ENCODE measurements around the gene EVA1C. TPM values are rescaled to one million over a fixed set of nuclear protein-coding genes. Genes with fewer than 3 reads are reported as not detected.
"Not testable (repeated sequence)": the region's sequence is repeated elsewhere in the genome, so short reads cannot be mapped to it uniquely, and the experiment has no call there.

The EVA1C gene
- total RNA-seq, 6 donors from 2014 or later = 40.2 to 75.6 (median 55.7) TPM

GRCh38 chr21:32367158-32367557 is 45.3 kb upstream of the EVA1C start:
- ATAC-seq (ENCODE audit: low FRiP score in 2 of 2) (peak in 1 of 2 donors; percentile 63), DNase-seq (no peak)
- 100% methylated on average over 1 of the region's 1 CpG for WGBS, 2 donors
- TF ChIP-seq POLR2A (IDR thresholded peaks at IDR 0.05) (no peak), CTCF (IDR thresholded peaks at IDR 0.05) (no peak), POLR2AphosphoS5 (IDR thresholded peaks at IDR 0.05) (no peak), EP300 (IDR thresholded peaks at IDR 0.05) (no peak)
- H3K27me3 ChIP-seq = no peaks in the 10 kb centered on the region
- H3K4me3 ChIP-seq = no peak overlapping the region
- no peak overlapping the region for H3K27ac ChIP-seq
- peaks cover 2 to 11% (median 7%) of the 10 kb centered on the region in 4 donors for H3K4me1 ChIP-seq
- peaks cover 11 to 84% (median 46%) of the 10 kb centered on the region in 4 donors for H3K36me3 ChIP-seq
- no peaks in the 10 kb centered on the region for H3K9me3 ChIP-seq

DNA sequence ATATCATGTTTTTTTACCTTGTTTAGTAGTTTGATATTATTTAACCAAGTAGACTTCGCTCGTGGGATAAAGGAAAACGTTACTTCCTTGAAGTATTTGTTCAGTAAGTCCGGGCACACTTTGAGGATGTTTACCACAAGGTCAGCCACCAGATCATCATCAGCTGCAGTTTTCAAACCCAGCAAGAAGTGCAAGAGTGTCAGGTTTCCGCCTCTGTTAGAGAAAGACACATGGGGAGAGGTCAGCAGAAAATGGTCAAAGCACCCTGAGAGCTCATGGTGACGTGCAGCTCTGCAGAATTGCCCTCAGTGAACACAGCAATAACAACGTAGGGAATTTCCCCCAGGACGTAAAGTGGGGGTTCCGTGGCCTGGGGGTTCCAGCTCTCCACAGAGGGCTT is 44.1 kb upstream of the EVA1C start:
- H3K27me3 ChIP-seq = no peaks in the 10 kb centered on the region
- ATAC-seq (ENCODE audit: low FRiP score in 2 of 2) (no peak), DNase-seq (no peak)
- 87 to 88% methylated on average over 9 of the region's 9 CpGs for WGBS, 2 donors
- H3K4me1 ChIP-seq = peaks cover 7 to 21% (median 13%) of the 10 kb centered on the region in 4 donors
- H3K4me3 ChIP-seq = no peak overlapping the region
- no peak overlapping the region for H3K27ac ChIP-seq
- H3K36me3 ChIP-seq = peaks cover 3 to 79% (median 37%) of the 10 kb centered on the region in 4 donors
- TF ChIP-seq CTCF (IDR thresholded peaks at IDR 0.05) (no peak), POLR2A (IDR thresholded peaks at IDR 0.05) (no peak), POLR2AphosphoS5 (IDR thresholded peaks at IDR 0.05) (no peak), EP300 (IDR thresholded peaks at IDR 0.05) (no peak)
- no peaks in the 10 kb centered on the region for H3K9me3 ChIP-seq

- WGBS, 2 donors = 65 to 75% methylated on average over 1 of the region's 1 CpG
- H3K4me3 ChIP-seq; H3K27ac ChIP-seq; H3K27me3 ChIP-seq; DNase-seq; H3K9me3 ChIP-seq; ATAC-seq (ENCODE audit: low FRiP score in 2 of 2): not testable (repeated sequence)
- Histone ChIP-seq H3K4me1 (peaks cover 7 to 21% (median 13%) of the 10 kb centered on the region in 4 donors), H3K36me3 (peaks cover 3 to 78% (median 35%) of the 10 kb centered on the region in 4 donors)
These were observed 43.5 kb upstream of the EVA1C start for GRCh38 chr21:32368961-32369360.

GRCh38 chr21:32370998-32371766 is 41.3 kb upstream of the EVA1C start:
- TF ChIP-seq CTCF (IDR thresholded peaks at IDR 0.05) (no peak), POLR2AphosphoS5 (IDR thresholded peaks at IDR 0.05) (no peak)
- H3K36me3 ChIP-seq = peaks cover 3 to 65% (median 20%) of the 10 kb centered on the region in 4 donors
- no peaks in the 10 kb centered on the region for H3K9me3 ChIP-seq
- ATAC-seq (ENCODE audit: low FRiP score in 2 of 2) (peak in 1 of 2 donors; percentile 23), DNase-seq (no peak)
- peak overlapping the region; percentile 52 to 75 (median 71) for H3K27ac ChIP-seq
- H3K4me1 ChIP-seq = peaks cover 7 to 21% (median 13%) of the 10 kb centered on the region in 4 donors
- no peak overlapping the region for H3K4me3 ChIP-seq
- WGBS, 2 donors = 73 to 74% methylated on average over 6 of the region's 6 CpGs
- H3K27me3 ChIP-seq = no peaks in the 10 kb centered on the region

DNA sequence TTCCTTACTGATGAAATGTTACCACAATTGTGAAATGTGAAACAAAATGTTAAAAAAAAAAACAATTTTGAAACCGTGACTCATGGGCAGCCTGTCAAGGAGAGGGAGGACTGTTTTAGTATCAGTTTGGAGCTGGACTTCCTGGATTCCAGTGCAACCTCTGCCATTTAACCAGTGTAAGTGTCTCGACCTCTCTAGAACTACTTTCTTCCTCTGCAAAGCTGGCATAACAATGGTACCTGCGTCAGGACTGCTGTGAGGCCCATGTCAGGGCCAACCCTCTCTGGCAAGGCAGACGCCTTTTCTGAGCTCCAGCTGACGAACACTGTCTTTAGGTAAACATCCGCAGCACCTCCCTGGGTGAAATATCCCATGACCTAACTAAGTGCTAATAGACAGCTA is 40.6 kb upstream of the EVA1C start:
- no peaks in the 10 kb centered on the region for H3K9me3 ChIP-seq
- ATAC-seq (ENCODE audit: low FRiP score in 2 of 2) (peak; percentile 87 to 88), DNase-seq (peak in 1 of 2 donors; percentile 62)
- peaks cover 2 to 58% (median 12%) of the 10 kb centered on the region in 4 donors for H3K36me3 ChIP-seq
- no peak overlapping the region for H3K4me3 ChIP-seq
- H3K4me1 ChIP-seq = peaks cover 7 to 21% (median 13%) of the 10 kb centered on the region in 4 donors
- WGBS, 2 donors = 27 to 30% methylated on average over 5 to 6 of the region's 6 CpGs
- H3K27me3 ChIP-seq = no peaks in the 10 kb centered on the region
- H3K27ac ChIP-seq = peak overlapping the region; percentile 52 to 75 (median 71)
- TF ChIP-seq POLR2A (IDR thresholded peaks at IDR 0.05) = peak in 1 of 4 donors; percentile 21
- peak in 1 of 4 donors; percentile 51 for TF ChIP-seq EP300 (IDR thresholded peaks at IDR 0.05)
- TF ChIP-seq CTCF (IDR thresholded peaks at IDR 0.05) = no peak
- peak; percentile 36 to 68 for TF ChIP-seq POLR2AphosphoS5 (IDR thresholded peaks at IDR 0.05)

Data from upper lobe of left lung (tissue), 6 donors.